ENCODE data around the gene PTGER3.

DNA sequence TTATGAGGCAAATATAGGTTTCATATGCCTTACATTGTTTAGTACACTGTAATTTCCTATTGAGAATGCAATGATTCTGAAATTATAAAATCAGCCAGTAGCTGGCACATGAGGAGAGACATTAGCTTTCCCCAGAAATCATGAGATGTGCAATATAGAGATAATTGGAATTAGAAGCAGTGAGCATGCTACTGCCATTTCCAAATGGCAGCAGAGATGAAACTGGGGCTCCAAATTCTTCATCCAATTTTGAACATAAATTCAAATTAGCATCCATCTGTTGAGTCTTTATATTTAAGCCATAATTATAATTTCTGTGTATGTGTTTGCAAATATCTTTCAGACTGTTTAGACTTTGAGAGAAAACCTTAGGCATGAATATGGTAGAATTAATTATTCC is 28.8 kb downstream of the PTGER3 start:
- TF ChIP-seq, protein P1, sequence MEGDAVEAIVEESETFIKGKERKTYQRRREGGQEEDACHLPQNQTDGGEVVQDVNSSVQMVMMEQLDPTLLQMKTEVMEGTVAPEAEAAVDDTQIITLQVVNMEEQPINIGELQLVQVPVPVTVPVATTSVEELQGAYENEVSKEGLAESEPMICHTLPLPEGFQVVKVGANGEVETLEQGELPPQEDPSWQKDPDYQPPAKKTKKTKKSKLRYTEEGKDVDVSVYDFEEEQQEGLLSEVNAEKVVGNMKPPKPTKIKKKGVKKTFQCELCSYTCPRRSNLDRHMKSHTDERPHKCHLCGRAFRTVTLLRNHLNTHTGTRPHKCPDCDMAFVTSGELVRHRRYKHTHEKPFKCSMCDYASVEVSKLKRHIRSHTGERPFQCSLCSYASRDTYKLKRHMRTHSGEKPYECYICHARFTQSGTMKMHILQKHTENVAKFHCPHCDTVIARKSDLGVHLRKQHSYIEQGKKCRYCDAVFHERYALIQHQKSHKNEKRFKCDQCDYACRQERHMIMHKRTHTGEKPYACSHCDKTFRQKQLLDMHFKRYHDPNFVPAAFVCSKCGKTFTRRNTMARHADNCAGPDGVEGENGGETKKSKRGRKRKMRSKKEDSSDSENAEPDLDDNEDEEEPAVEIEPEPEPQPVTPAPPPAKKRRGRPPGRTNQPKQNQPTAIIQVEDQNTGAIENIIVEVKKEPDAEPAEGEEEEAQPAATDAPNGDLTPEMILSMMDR (IDR thresholded peaks at IDR 0.05), result no peak
- TF ChIP-seq EP300 (IDR thresholded peaks at IDR 0.05), result no peak

Data from sigmoid colon (tissue), 4 donors.